MV-4-11 (cell line): Measurements from ENCODE around the gene DUS2.

Experiments used
- DNase-seq: peaks from one replicate; lab custom pipeline; 2025; lab: John Stamatoyannopoulos, UW

DUS2 gene

GRCh38 chr16:68126395-68126794, 103.3 kb downstream of the DUS2 start:
- no peak for DNase-seq

GRCh38 chr16:68128577-68129305, 105.7 kb downstream of the DUS2 start:
- DNase-seq: no peak
